Upper lobe of left lung (tissue), 4 donors: Measurements from ENCODE around the gene ANAPC2.

Experiments
- EP300 ChIP-seq, 4 donors: sonication (generic); formaldehyde crosslinking; IDR thresholded peaks; one replicate each; pipeline ENCODE4 v1.5.1; 2017; ENCODE audit warnings: antibody characterized with exemption in 4 of 4, control low read depth in 2 of 4
- POLR2A ChIP-seq, 4 donors: fragments of 450-650 bp; IDR thresholded peaks; one replicate each; pipeline ENCODE4 v1.5.1; 2016 to 2017; ENCODE audit warnings: antibody characterized with exemption in 4 of 4, mild to moderate bottlenecking in 2 of 4
- POLR2AphosphoS5 ChIP-seq, 2 donors: sonication (generic); formaldehyde crosslinking; IDR thresholded peaks; one replicate each; pipeline ENCODE4 v1.5.1; 2017; ENCODE audit warnings: antibody characterized with exemption in 2 of 2
- TF ChIP-seq, protein P1 (sequence below), 6 experiments: fragments of 450-650 bp in 4 of 6; fragments of 200-600 bp in 2 of 6; sonication (generic) in 2 of 6; IDR thresholded peaks; one replicate each; pipeline ENCODE4 v1.5.1; 2016 to 2019; ENCODE audit warnings: antibody characterized with exemption in 6 of 6

DNA sequence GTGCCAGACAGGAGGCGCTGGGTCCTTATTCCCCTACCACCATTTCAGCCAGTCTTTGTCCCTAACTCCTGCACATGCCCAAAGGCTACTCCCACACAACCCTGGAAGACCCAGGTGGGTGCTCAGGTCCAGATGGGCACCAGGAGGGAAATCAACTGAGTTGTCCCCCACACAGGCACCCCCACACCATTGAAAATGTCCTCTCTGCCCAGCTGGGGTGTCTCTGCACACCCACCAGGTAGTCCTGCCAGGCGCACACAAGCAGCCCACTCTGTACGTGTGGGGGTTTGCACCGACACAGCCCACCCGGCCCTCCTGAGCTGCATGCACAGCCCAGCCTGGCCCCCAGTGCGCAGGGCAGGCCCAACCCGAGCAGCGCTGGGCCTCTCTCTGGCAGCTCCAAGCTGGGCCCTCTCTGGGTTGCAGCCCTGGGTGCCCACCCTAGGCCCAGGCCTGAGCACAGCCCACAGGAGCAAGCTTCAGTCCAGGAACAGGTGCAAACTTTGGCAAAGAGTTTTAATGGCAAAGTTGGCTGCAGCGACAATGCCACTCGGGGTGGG, 31.5 kb upstream of the ANAPC2 start:
- TF ChIP-seq, protein P1, sequence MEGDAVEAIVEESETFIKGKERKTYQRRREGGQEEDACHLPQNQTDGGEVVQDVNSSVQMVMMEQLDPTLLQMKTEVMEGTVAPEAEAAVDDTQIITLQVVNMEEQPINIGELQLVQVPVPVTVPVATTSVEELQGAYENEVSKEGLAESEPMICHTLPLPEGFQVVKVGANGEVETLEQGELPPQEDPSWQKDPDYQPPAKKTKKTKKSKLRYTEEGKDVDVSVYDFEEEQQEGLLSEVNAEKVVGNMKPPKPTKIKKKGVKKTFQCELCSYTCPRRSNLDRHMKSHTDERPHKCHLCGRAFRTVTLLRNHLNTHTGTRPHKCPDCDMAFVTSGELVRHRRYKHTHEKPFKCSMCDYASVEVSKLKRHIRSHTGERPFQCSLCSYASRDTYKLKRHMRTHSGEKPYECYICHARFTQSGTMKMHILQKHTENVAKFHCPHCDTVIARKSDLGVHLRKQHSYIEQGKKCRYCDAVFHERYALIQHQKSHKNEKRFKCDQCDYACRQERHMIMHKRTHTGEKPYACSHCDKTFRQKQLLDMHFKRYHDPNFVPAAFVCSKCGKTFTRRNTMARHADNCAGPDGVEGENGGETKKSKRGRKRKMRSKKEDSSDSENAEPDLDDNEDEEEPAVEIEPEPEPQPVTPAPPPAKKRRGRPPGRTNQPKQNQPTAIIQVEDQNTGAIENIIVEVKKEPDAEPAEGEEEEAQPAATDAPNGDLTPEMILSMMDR (IDR thresholded peaks at IDR 0.05): no peak
- TF ChIP-seq POLR2A (IDR thresholded peaks at IDR 0.05) (no peak), POLR2AphosphoS5 (IDR thresholded peaks at IDR 0.05) (no peak), EP300 (IDR thresholded peaks at IDR 0.05) (no peak)
